Brain microvascular endothelial cell (primary cell): ENCODE results near the gene PTP4A1.

Experiments
- DNase-seq: peaks from one replicate; pipeline ENCODE4 v3.0.0-alpha.2; 2020
- H3K27ac ChIP-seq: fragments of 250-450 bp; sonication (Bioruptor Pico); 2 replicates; pipeline ENCODE4 v1.5.1; 2020; ENCODE audit warnings: mild to moderate bottlenecking, moderate library complexity
- H3K27me3 ChIP-seq: fragments of 250-450 bp; sonication (Bioruptor Pico); replicated peaks from 2 replicates; pipeline ENCODE4 v1.5.1; 2020; ENCODE audit warnings: mild to moderate bottlenecking
- H3K36me3 ChIP-seq: fragments of 250-450 bp; sonication (Bioruptor Pico); replicated peaks from 2 replicates; pipeline ENCODE4 v1.5.1; 2020; ENCODE audit warnings: mild to moderate bottlenecking
- H3K4me3 ChIP-seq: 2 replicates; pipeline ENCODE4 v1.5.1; 2011; ENCODE audit warnings: low read depth, mild to moderate bottlenecking, control low read depth, low read length, moderate library complexity
- CTCF ChIP-seq: IDR thresholded peaks from 2 replicates; pipeline ENCODE4 v1.5.1; 2011; ENCODE audit warnings: low read depth, mild to moderate bottlenecking, moderate library complexity, low read length, control low read depth, inconsistent platforms; ENCODE audit errors: missing control alignments
- in situ Hi-C: cut with HindIII; loops from 2 replicates; pipeline ENCODE4 v1.10.0; 2017; ENCODE audit warnings: low sequenced_read_pairs, low pct_ligation_motif_present

Gene PTP4A1

GRCh38 chr6:63600136-63600535 lies 27.9 kb downstream of the PTP4A1 start:
- no peaks in the 10 kb centered on the region for H3K36me3 ChIP-seq
- no peaks in the 10 kb centered on the region for H3K27me3 ChIP-seq
- H3K27ac ChIP-seq: no peak overlapping the region
- DNase-seq: no peak
- in situ Hi-C loops: no loop called here
- no peak overlapping the region for H3K4me3 ChIP-seq
- TF ChIP-seq CTCF: no peak

- no peaks in the 10 kb centered on the region for H3K27me3 ChIP-seq
- H3K36me3 ChIP-seq: no peaks in the 10 kb centered on the region
- no peak for DNase-seq
- no peak overlapping the region for H3K27ac ChIP-seq
- in situ Hi-C loops: no loop called here
- H3K4me3 ChIP-seq: no peak overlapping the region
- TF ChIP-seq CTCF: no peak
Observed at GRCh38 chr6:63609231-63609630, 37.0 kb downstream of the PTP4A1 start.

- Histone ChIP-seq H3K27ac (no peak overlapping the region), H3K27me3 (no peaks in the 10 kb centered on the region), H3K4me3 (no peak overlapping the region), H3K36me3 (no peaks in the 10 kb centered on the region)
- in situ Hi-C loops: no loop called here
- DNase-seq: no peak
- no peak for TF ChIP-seq CTCF
Observed at GRCh38 chr6:63610944-63611343, 38.7 kb downstream of the PTP4A1 start.

- Histone ChIP-seq H3K4me3 (no peak overlapping the region), H3K36me3 (no peaks in the 10 kb centered on the region), H3K27me3 (no peaks in the 10 kb centered on the region), H3K27ac (no peak overlapping the region)
- no peak for TF ChIP-seq CTCF
- DNase-seq: no peak
- in situ Hi-C loops: no loop called here
Observed at GRCh38 chr6:63611560-63611959, 39.3 kb downstream of the PTP4A1 start.

GRCh38 chr6:63615590-63615989 lies 43.3 kb downstream of the PTP4A1 start:
- no peak for TF ChIP-seq CTCF
- H3K27ac ChIP-seq: no peak overlapping the region
- H3K27me3 ChIP-seq: no peaks in the 10 kb centered on the region
- in situ Hi-C loops: no loop called here
- H3K4me3 ChIP-seq: no peak overlapping the region
- no peaks in the 10 kb centered on the region for H3K36me3 ChIP-seq
- no peak for DNase-seq
